ENCODE results near the gene ZBED2.
"Not testable (repeated sequence)": the region's sequence is repeated elsewhere in the genome, so short reads cannot be mapped to it uniquely, and the experiment has no call there.

The ZBED2 gene

DNA sequence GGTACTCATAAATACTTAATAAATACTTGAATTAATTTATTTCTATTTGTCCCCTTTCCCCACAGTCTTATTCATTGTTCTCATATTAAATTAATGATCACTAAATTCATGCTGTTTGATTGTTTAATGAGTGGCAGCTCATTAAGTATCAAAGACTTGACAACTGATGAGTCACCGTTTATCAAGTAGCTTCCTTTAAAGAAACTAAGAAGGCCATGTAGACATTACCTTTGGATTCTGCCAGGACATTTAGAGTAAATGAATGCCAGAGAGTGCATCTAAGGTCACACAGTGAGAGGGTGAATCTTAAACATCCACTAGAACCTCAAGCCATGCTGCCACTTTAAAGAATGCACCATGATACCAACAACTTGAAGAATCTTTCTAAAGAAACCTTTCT is 23.9 kb downstream of the ZBED2 start:
- no peak for DNase-seq

- no peak for DNase-seq
Observed at GRCh38 chr3:111570404-111571030, 24.6 kb downstream of the ZBED2 start.

GRCh38 chr3:111568911-111569310 is 26.2 kb downstream of the ZBED2 start:
- DNase-seq = no peak

GRCh38 chr3:111568355-111568754 is 26.8 kb downstream of the ZBED2 start:
- DNase-seq = no peak

GRCh38 chr3:111566844-111567243 is 28.3 kb downstream of the ZBED2 start:
- DNase-seq = no peak

- DNase-seq = not testable (repeated sequence)
Observed at GRCh38 chr3:111561902-111562301, 33.2 kb downstream of the ZBED2 start.

GRCh38 chr3:111548756-111549155 is 46.4 kb downstream of the ZBED2 start:
- no peak for DNase-seq

DNA sequence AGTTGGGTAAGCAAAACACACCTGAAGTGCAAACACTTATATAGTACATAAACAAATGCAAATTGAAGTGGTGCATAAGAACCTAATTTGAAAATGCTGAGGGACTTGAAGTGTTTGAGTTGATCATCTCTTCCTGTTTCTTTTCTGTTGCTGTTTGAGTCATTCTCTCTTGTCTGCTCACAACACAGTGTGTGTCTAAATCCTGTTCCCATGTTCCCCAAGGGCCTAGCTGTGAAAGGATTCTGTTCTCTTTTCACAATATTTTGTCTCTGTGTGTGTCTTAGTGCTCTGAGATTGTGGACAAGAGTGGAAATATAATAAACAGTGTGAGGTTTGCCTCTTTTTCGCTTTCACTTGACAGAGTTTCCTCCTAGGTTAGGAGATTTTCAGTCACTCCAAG is 47.1 kb downstream of the ZBED2 start:
- peak; percentile 73 for DNase-seq

DNA sequence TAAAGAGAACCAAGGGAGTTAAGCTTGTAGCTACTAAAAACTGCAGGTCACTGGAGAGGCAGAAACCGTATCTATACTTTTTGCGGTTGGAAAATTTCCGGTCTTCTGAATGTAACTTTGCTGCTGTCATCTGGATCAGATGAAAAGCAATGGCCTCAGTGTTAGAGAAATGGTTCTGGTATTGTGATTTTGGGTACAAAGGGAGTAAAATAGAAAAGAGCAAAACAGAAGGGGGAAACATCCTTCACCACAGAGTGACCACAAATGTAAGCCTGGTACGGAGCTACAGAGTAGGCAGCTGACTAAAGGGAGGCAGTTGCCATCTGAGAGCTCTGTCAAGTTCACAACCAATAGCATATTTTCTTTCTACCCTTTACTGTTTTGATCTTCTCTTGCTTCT is 47.5 kb downstream of the ZBED2 start:
- DNase-seq = peak; percentile 90

DNA sequence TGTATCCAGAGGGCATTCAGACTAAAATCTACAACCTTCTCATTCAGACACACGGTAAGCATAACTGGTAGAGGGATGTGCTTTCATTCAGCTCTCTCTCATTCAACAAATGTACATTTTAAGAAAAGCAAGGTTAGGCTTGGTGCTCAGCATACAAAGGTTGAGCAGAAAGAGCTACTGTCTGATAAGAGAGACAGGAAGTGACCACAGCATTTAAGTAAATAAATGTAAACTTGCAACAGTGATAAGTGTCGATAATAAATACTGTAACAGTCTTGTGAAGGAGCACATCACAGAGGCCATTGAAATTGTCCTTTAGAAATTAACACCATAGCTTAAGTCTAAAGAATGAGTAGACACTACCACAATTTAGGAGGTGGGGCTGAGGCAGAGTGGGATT is 49.8 kb downstream of the ZBED2 start:
- no peak for DNase-seq

Measured in activated CD4-positive, alpha-beta T cell treated with anti-CD3 and anti-CD28 coated beads, Interleukin-2, amount 50 U/mL, for 16 hours (primary cell).